ENCODE data around the gene CASR.

Gene CASR

DNA sequence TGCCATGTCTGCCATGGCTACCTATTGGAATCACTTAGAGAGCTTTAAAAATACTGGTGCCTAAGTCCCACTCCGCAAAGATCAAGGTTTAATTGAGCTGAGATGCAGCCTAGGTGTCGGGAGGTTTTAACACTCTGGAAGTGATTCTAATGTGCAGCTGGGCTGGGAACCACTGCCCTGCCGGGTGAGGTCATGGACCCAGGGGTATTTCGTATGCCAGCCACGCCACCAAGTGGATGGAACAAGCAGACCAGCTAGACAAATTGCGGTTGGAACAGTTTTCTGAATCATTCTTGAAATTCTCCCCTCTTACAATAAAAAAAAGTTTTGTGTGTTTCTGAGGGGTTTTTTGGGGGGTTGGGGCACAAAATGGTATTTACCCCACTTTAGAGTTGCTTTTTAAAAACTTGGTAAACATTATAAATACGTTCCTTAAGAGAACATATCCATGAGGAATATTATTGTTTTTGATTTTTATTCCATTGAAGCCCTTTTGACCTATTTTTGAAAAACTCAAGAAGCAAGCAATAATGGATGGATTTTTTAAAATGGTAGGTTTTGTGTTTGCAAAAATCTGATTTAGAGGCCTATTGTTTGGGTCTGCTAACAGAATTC, 75.4 kb downstream of the CASR start:
- no peaks in the 10 kb centered on the region for H3K4me1 ChIP-seq (ENCODE audit: insufficient read depth, low read length)
- no peaks in the 10 kb centered on the region for H3K36me3 ChIP-seq (ENCODE audit: insufficient read depth, low read length)
- no peaks in the 10 kb centered on the region for H3K9me3 ChIP-seq (ENCODE audit: control insufficient read depth, insufficient read depth, low read length)
- H3K9ac ChIP-seq (ENCODE audit: low read depth, low read length): no peak overlapping the region

DNA sequence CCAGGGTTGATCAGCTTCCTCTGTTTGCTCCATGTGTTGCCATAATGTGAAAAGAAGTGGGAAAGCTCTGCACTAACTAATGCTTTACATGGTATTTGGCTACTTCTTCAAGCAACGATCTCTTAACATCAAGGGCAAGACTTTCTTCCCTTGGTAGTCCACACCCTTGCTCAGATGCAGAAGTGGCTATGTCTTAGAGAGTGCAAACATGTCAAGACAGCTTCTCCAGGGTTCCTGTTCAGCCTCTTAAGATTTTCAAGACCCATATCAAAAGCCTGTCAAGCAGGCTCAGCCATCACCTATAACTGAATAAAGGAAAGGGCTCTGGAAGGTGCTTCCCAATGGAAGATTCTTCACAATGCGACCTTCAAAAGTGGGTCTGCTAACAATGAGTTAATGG, 76.7 kb downstream of the CASR start:
- H3K9ac ChIP-seq (ENCODE audit: low read depth, low read length): no peak overlapping the region
- H3K4me1 ChIP-seq (ENCODE audit: insufficient read depth, low read length): no peaks in the 10 kb centered on the region
- no peaks in the 10 kb centered on the region for H3K9me3 ChIP-seq (ENCODE audit: control insufficient read depth, insufficient read depth, low read length)
- H3K36me3 ChIP-seq (ENCODE audit: insufficient read depth, low read length): no peaks in the 10 kb centered on the region

DNA sequence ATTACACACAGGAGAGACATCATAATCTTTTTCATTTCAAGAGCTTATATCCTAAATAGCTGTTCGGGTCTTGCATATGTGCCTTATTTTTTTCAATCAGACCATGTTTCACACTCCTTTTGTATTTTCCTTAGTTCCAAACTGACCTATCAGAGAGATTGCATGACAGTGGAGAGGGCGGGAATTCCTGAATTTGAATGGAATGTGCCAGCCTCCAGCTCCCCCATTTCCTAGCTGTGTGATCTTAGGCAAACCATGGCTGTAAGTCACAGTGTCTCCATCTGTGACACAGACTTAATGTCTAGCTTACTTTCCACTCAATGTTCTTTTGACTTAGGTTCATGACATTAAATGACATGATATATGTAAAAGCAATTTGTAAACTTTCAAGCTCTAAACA, 79.6 kb downstream of the CASR start:
- Histone ChIP-seq H3K4me1 (ENCODE audit: insufficient read depth, low read length) (no peaks in the 10 kb centered on the region), H3K9ac (ENCODE audit: low read depth, low read length) (no peak overlapping the region), H3K9me3 (ENCODE audit: control insufficient read depth, insufficient read depth, low read length) (no peaks in the 10 kb centered on the region), H3K36me3 (ENCODE audit: insufficient read depth, low read length) (no peaks in the 10 kb centered on the region)

DNA sequence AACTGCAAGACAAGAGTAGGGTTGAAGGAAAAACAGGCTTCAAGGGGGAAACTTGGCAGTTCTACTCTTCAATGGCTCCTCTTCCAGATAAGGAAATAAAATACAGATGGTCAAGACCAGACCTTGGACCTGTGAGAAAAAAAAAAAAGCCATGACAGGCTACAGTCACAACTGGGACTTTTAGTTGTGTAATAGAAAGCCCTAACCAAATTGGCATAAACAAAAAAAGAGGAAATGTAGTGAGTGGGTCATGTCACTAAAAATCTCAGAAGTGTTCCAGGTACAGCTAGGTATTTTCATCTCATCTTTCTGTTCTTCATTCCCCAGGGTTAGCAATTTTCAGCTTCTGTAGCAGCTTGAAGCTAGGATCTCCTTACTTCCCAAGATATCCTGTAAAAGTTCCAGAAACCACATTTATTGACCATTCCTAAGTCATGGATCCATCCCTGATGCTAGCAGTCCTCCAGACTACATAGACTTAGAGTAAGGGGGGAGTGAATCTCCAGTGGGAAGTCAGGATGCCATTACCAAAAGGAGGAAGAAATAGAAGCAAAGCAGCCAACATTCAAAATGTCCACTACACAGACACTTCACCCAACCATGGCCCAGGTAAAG, 80.6 kb downstream of the CASR start:
- H3K9me3 ChIP-seq (ENCODE audit: control insufficient read depth, insufficient read depth, low read length): no peaks in the 10 kb centered on the region
- no peak overlapping the region for H3K9ac ChIP-seq (ENCODE audit: low read depth, low read length)
- no peaks in the 10 kb centered on the region for H3K36me3 ChIP-seq (ENCODE audit: insufficient read depth, low read length)
- H3K4me1 ChIP-seq (ENCODE audit: insufficient read depth, low read length): no peaks in the 10 kb centered on the region

DNA sequence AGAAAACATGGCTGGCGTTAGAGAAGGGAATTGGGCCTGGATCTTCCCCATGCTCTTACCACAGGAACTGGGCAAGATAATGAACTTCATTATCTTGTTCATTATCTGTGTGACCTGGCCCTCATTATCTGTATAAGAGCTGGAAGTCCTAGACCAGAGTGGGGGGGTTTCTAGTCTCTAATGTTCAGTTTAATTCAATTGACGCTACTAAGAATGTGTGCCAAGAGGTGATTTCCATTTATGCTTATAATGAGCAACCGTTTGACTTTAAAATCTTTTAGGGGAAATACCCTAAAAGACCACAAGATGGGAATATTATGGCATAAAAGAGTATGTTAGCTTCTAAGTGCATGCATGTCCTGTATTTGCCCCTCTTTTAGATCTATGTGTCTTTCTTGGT, 82.5 kb downstream of the CASR start:
- no peaks in the 10 kb centered on the region for H3K4me1 ChIP-seq (ENCODE audit: insufficient read depth, low read length)
- no peaks in the 10 kb centered on the region for H3K9me3 ChIP-seq (ENCODE audit: control insufficient read depth, insufficient read depth, low read length)
- H3K9ac ChIP-seq (ENCODE audit: low read depth, low read length): no peak overlapping the region
- H3K36me3 ChIP-seq (ENCODE audit: insufficient read depth, low read length): no peaks in the 10 kb centered on the region

DNA sequence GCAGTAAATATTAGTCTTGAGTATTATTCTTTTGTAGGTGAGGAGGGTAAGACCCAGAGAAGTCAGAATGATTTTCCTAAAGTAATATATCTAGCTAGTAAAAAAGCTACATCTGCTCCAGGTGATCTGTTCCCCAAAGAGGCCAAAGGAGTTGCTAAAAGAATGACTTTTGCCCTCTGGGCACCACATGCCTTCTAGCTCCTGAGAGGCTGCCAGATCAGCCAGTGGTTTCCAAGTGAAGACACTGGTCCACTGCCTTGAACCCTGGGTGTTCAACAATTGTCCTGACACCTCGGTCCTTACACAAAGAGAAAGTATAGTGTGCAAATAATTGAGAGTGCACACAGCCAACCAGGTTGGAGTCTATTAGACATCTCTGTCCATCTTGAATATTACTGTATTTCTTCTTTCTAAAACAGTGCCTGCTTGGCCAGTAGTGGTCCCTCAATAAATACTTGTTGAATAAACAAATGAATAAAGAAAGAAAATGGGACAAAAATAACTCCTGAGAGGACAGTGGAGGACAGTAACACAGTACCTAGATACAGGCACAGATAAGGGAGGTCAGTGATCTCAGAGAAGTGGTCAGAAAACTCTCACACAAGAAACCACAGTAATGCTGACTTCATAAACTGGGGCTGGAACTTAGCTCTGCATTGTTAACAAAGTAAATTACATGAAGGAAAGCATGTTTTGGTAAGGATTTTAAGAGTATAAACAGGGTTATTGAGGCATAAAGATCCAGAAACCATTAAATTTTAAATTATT, 85.0 kb downstream of the CASR start:
- no peak overlapping the region for H3K9ac ChIP-seq (ENCODE audit: low read depth, low read length)
- no peaks in the 10 kb centered on the region for H3K9me3 ChIP-seq (ENCODE audit: control insufficient read depth, insufficient read depth, low read length)
- no peaks in the 10 kb centered on the region for H3K36me3 ChIP-seq (ENCODE audit: insufficient read depth, low read length)
- H3K4me1 ChIP-seq (ENCODE audit: insufficient read depth, low read length): no peaks in the 10 kb centered on the region

DNA sequence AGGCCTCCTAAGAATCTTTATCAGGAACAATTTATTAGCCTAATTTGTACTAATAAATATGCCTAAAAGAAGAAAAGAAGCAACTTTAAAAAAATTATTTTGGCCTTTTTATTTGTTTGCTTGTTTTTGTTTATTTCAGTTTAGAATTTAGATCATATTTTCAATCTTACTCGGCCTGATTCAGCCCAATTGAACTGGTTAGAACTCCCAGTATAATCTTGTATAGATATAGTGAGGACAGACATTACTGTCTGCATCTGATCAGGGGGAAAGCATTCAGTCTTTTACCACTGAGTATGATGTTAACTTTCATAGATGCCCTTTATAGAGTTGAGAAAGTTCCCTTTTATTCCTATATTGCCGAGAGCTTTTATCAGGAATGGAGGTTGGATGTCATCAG, 85.6 kb downstream of the CASR start:
- Histone ChIP-seq H3K9me3 (ENCODE audit: control insufficient read depth, insufficient read depth, low read length) (no peaks in the 10 kb centered on the region), H3K36me3 (ENCODE audit: insufficient read depth, low read length) (no peaks in the 10 kb centered on the region), H3K4me1 (ENCODE audit: insufficient read depth, low read length) (no peaks in the 10 kb centered on the region), H3K9ac (ENCODE audit: low read depth, low read length) (no peak overlapping the region)

DNA sequence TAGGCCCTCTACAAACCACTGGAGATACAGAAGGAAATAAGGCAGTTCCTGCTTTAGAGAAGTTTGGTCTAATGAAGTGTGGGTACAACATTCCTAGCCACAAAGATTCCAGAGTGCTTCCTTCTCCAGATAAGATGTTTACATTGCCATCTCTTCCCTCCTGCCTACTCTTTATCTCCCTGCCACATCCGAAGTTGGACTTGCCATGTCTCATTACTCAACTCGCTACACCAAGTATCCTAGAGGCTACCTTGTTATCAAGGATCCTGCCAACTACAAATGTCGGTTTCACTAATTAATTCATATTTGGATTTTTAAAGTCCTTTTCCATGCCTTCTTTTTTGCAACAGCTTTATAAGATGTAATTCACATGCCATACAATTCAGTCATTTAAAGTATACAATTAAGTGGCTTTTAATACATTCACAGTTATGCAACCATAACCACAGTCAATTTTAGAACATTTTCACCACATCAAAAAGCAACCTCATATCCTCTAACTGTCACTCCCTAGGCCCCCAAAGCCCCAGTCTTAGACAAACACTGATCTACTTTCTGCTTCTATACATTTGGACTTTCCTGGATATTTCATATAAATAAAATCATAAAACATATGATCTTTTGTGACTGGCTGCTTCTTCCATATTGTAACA, 87.9 kb downstream of the CASR start:
- H3K36me3 ChIP-seq (ENCODE audit: insufficient read depth, low read length): no peaks in the 10 kb centered on the region
- H3K4me1 ChIP-seq (ENCODE audit: insufficient read depth, low read length): no peaks in the 10 kb centered on the region
- no peak overlapping the region for H3K9ac ChIP-seq (ENCODE audit: low read depth, low read length)
- no peaks in the 10 kb centered on the region for H3K9me3 ChIP-seq (ENCODE audit: control insufficient read depth, insufficient read depth, low read length)

DNA sequence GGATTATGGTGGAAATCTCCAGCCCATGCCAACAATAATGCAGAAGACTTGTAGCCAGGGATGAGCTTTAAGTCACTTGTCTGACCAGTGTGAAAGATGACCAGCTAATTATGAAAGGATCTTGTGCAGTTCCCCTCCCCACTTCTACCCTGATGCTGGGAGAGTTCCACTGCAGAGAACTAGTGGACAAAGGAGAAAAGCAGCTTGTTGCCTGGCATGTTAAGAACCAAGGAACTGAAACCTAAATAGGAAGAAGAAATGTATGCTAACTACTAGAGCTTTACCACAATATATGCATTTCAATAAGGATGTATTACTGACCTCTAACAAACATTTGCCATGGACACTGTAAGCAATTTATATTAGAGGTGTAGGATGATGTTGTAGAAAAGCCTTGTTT, 89.4 kb downstream of the CASR start:
- Histone ChIP-seq H3K9ac (ENCODE audit: low read depth, low read length) (no peak overlapping the region), H3K9me3 (ENCODE audit: control insufficient read depth, insufficient read depth, low read length) (no peaks in the 10 kb centered on the region), H3K36me3 (ENCODE audit: insufficient read depth, low read length) (no peaks in the 10 kb centered on the region), H3K4me1 (ENCODE audit: insufficient read depth, low read length) (no peaks in the 10 kb centered on the region)

DNA sequence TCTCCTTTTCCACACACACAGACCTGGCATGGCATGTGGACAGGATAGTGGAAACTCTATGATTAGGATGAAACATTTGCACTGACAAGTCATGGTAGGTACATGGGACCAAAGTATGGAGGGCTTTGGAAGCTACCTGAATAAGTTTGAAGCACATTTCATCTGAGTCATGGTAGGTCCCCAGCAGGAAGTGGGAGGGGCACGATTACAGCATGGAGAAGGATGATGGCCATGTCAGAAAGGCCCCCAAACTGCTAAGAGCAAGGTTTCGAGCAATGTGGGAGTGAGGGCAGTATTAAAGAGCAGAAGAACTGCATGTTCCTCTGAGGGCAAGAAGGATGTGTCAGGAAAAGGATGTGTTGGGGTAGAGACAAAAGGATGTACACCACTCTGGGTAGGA, 90.0 kb downstream of the CASR start:
- no peaks in the 10 kb centered on the region for H3K9me3 ChIP-seq (ENCODE audit: control insufficient read depth, insufficient read depth, low read length)
- no peaks in the 10 kb centered on the region for H3K4me1 ChIP-seq (ENCODE audit: insufficient read depth, low read length)
- no peaks in the 10 kb centered on the region for H3K36me3 ChIP-seq (ENCODE audit: insufficient read depth, low read length)
- no peak overlapping the region for H3K9ac ChIP-seq (ENCODE audit: low read depth, low read length)

DNA sequence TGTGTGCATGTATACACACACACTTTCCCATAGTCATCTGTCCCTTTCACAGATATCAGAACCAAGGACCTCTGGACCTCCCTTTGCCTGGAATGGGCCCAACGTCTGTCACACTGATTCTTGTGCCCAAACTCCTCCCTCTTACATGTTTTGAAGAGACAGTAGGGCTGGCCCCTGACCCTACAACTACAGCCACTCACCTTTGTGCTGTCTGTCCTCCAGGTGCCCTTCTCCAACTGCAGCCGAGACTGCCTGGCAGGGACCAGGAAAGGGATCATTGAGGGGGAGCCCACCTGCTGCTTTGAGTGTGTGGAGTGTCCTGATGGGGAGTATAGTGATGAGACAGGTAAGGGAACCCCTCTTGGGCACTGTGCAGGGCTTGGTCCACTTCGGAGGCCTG, 98.4 kb downstream of the CASR start:
- Histone ChIP-seq H3K36me3 (ENCODE audit: insufficient read depth, low read length) (no peaks in the 10 kb centered on the region), H3K4me1 (ENCODE audit: insufficient read depth, low read length) (no peaks in the 10 kb centered on the region), H3K9ac (ENCODE audit: low read depth, low read length) (no peak overlapping the region), H3K9me3 (ENCODE audit: control insufficient read depth, insufficient read depth, low read length) (no peaks in the 10 kb centered on the region)

DNA sequence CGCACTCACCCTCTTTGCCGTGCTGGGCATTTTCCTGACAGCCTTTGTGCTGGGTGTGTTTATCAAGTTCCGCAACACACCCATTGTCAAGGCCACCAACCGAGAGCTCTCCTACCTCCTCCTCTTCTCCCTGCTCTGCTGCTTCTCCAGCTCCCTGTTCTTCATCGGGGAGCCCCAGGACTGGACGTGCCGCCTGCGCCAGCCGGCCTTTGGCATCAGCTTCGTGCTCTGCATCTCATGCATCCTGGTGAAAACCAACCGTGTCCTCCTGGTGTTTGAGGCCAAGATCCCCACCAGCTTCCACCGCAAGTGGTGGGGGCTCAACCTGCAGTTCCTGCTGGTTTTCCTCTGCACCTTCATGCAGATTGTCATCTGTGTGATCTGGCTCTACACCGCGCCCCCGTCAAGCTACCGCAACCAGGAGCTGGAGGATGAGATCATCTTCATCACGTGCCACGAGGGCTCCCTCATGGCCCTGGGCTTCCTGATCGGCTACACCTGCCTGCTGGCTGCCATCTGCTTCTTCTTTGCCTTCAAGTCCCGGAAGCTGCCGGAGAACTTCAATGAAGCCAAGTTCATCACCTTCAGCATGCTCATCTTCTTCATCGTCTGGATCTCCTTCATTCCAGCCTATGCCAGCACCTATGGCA, 100.5 kb downstream of the CASR start:
- no peaks in the 10 kb centered on the region for H3K36me3 ChIP-seq (ENCODE audit: insufficient read depth, low read length)
- no peaks in the 10 kb centered on the region for H3K4me1 ChIP-seq (ENCODE audit: insufficient read depth, low read length)
- no peak overlapping the region for H3K9ac ChIP-seq (ENCODE audit: low read depth, low read length)
- H3K9me3 ChIP-seq (ENCODE audit: control insufficient read depth, insufficient read depth, low read length): no peaks in the 10 kb centered on the region

DNA sequence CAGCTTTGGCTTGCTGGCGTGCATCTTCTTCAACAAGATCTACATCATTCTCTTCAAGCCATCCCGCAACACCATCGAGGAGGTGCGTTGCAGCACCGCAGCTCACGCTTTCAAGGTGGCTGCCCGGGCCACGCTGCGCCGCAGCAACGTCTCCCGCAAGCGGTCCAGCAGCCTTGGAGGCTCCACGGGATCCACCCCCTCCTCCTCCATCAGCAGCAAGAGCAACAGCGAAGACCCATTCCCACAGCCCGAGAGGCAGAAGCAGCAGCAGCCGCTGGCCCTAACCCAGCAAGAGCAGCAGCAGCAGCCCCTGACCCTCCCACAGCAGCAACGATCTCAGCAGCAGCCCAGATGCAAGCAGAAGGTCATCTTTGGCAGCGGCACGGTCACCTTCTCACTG, 101.0 kb downstream of the CASR start:
- no peaks in the 10 kb centered on the region for H3K4me1 ChIP-seq (ENCODE audit: insufficient read depth, low read length)
- no peaks in the 10 kb centered on the region for H3K9me3 ChIP-seq (ENCODE audit: control insufficient read depth, insufficient read depth, low read length)
- no peak overlapping the region for H3K9ac ChIP-seq (ENCODE audit: low read depth, low read length)
- no peaks in the 10 kb centered on the region for H3K36me3 ChIP-seq (ENCODE audit: insufficient read depth, low read length)

DNA sequence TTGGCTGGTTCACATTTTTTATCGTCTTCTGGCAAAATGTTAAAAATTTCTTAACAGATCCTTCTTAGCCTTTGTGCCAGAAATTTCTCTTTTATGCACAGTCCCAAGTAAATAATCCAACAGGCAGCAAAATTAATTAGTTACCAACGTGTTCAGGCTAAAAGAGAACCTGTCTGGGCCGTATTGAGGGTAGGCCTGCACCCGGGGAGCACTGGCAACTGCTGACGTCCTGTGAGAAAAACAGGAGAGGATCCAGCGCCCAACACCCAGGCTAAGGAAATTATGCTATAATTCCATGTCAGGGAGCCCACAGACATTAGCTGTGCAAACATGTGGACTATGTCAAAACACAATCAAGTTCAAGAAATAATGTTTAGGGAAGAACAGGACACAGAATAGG, 110.9 kb downstream of the CASR start:
- no peaks in the 10 kb centered on the region for H3K36me3 ChIP-seq (ENCODE audit: insufficient read depth, low read length)
- no peaks in the 10 kb centered on the region for H3K9me3 ChIP-seq (ENCODE audit: control insufficient read depth, insufficient read depth, low read length)
- H3K4me1 ChIP-seq (ENCODE audit: insufficient read depth, low read length): no peaks in the 10 kb centered on the region
- no peak overlapping the region for H3K9ac ChIP-seq (ENCODE audit: low read depth, low read length)

Measured in ES-I3 (cell line).